MCF 10A (cell line): ENCODE results near the gene ZNF3. TPM values are rescaled to one million over a fixed set of nuclear protein-coding genes. Genes with fewer than 3 reads are reported as not detected.
A peak's percentile ranks its signal among the peaks of the same experiment; 100 is the strongest.

Source experiments
- BruUV-seq: library from RNA; stranded (reverse); fragments of 400-500 nt; replicated peaks from 2 replicates; lab custom pipeline; 2021; lab: Mats Ljungman, UMichigan
- CTCF ChIA-PET: fragments of 300-600 bp; sonication (Branson Sonifier 250); formaldehyde crosslinking; extraction: SDS; loops from one replicate; lab custom pipeline; 2021; ENCODE audit warnings: antibody characterized with exemption, inconsistent platforms; lab: Yijun Ruan, JAX
- POLR2A ChIA-PET: fragments of 300-600, 350-650 bp; sonication (Branson Sonifier 250); formaldehyde crosslinking; extraction: SDS; loops from one replicate; lab custom pipeline; 2020; ENCODE audit warnings: antibody characterized with exemption, inconsistent platforms; lab: Yijun Ruan, JAX
- DNase-seq: peaks from one replicate; pipeline ENCODE4 v3.0.0-alpha.2; 2018; ENCODE audit not compliant: unreplicated experiment
- H3K27ac Mint-ChIP-seq: one replicate; pipeline ENCODE4 v1.8.0; 2022; ENCODE audit warnings: mild to moderate bottlenecking, low read depth, mixed read lengths; ENCODE audit not compliant: unreplicated experiment
- H3K27me3 Mint-ChIP-seq: one replicate; pipeline ENCODE4 v1.8.0; 2022; ENCODE audit warnings: mixed read lengths; ENCODE audit not compliant: insufficient read depth, unreplicated experiment
- H3K36me3 Mint-ChIP-seq: one replicate; pipeline ENCODE4 v1.8.0; 2022; ENCODE audit warnings: mild to moderate bottlenecking, moderate library complexity, mixed read lengths; ENCODE audit not compliant: insufficient read depth, unreplicated experiment
- H3K4me1 Mint-ChIP-seq: one replicate; pipeline ENCODE4 v1.8.0; 2022; ENCODE audit warnings: mixed read lengths; ENCODE audit not compliant: insufficient read depth, unreplicated experiment
- H3K4me3 Mint-ChIP-seq: one replicate; pipeline ENCODE4 v1.8.0; 2022; ENCODE audit warnings: mild to moderate bottlenecking, moderate library complexity, mixed read lengths; ENCODE audit not compliant: unreplicated experiment
- H3K9me3 Mint-ChIP-seq: one replicate; pipeline ENCODE4 v1.8.0; 2022; ENCODE audit warnings: mixed read lengths; ENCODE audit not compliant: unreplicated experiment
- intact Hi-C: fragments of 100-400 bp; cut with micrococcal nuclease; formaldehyde crosslinking; loops from 2 replicates; pipeline ENCODE4 v1.14.1; 2022
- total RNA-seq: library from RNA; stranded (reverse); gene quantifications from 2 replicates; pipeline ENCODE4 v1.2.3, GENCODE V29; 2022
- TF ChIP-seq, protein P1 (sequence below): fragments of 200-600 bp; IDR thresholded peaks from one replicate; pipeline ENCODE4 v1.8.0; 2022; ENCODE audit warnings: antibody characterized with exemption, mild to moderate bottlenecking; ENCODE audit not compliant: unreplicated experiment

ZNF3 gene
- total RNA-seq, 1 experiment from 2014 or later, result 23.7 TPM

- Mint-ChIP-seq H3K4me1 (peaks cover 7% of the 10 kb centered on the region), H3K27me3 (no peaks in the 10 kb centered on the region), H3K36me3 (peaks cover 12% of the 10 kb centered on the region), H3K27ac (peak overlapping the region; percentile 99), H3K9me3 (no peaks in the 10 kb centered on the region), H3K4me3 (peak overlapping the region; percentile 98)
- intact Hi-C loops, result loop anchor here (1.0 kb wide), 1 partner anchor 19 kb away; the partner anchor contains the start of genes AP4M1 and MCM7
- ChIA-PET CTCF (interaction anchor here (0.6 to 0.7 kb wide), 2 partner anchors 13 to 23 kb away, joined by 3 read pairs; no protein-coding TSS in a partner anchor), POLR2A (interaction anchor here (1.0 to 2.5 kb wide), 5 partner anchors 19 to 38 kb away, joined by 3 to 18 read pairs (median 5); partner anchors contain the start of genes AP4M1, COPS6, LAMTOR4 and MCM7)
- BruUV-seq, result no TSS peak
- DNase-seq, result peak; percentile 46
- TF ChIP-seq, protein P1, sequence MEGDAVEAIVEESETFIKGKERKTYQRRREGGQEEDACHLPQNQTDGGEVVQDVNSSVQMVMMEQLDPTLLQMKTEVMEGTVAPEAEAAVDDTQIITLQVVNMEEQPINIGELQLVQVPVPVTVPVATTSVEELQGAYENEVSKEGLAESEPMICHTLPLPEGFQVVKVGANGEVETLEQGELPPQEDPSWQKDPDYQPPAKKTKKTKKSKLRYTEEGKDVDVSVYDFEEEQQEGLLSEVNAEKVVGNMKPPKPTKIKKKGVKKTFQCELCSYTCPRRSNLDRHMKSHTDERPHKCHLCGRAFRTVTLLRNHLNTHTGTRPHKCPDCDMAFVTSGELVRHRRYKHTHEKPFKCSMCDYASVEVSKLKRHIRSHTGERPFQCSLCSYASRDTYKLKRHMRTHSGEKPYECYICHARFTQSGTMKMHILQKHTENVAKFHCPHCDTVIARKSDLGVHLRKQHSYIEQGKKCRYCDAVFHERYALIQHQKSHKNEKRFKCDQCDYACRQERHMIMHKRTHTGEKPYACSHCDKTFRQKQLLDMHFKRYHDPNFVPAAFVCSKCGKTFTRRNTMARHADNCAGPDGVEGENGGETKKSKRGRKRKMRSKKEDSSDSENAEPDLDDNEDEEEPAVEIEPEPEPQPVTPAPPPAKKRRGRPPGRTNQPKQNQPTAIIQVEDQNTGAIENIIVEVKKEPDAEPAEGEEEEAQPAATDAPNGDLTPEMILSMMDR, result no peak
Measured at GRCh38 chr7:100119970-100120732, 38.6 kb upstream of the ZNF3 start.

GRCh38 chr7:100119072-100119969, 37.8 kb upstream of the ZNF3 start, which contains the start of the genes CNPY4 and TAF6:
Gene CNPY4 (plus strand): TSS chr7:100119634. CDS start chr7:100119745, 111 bp downstream.
Gene TAF6 (minus strand): TSS chr7:100119358. CDS start chr7:100114209, 5,149 bp downstream.
- H3K27ac Mint-ChIP-seq, result peak within 1 kb of the TSS; percentile 99
- peaks cover 21% of the 10 kb centered on the region for H3K36me3 Mint-ChIP-seq
- no TSS peak for BruUV-seq
- TF ChIP-seq, protein P1, result no peak
- CTCF ChIA-PET, result interaction anchor here (0.6 kb wide), 1 partner anchor 13 kb away, joined by 3 read pairs; no protein-coding TSS in a partner anchor
- peak within 1 kb of the TSS; percentile 98 for H3K4me3 Mint-ChIP-seq
- POLR2A ChIA-PET, result interaction anchor here (1.5 to 2.5 kb wide), 3 partner anchors 18 to 37 kb away, joined by 3 to 18 read pairs (median 6); partner anchors contain the start of genes AP4M1 and MCM7
- H3K4me1 Mint-ChIP-seq, result peaks cover 7% of the 10 kb centered on the region
- H3K27me3 Mint-ChIP-seq, result no peaks in the 10 kb centered on the region
- peak; percentile 96 for DNase-seq
- H3K9me3 Mint-ChIP-seq, result no peaks in the 10 kb centered on the region
- intact Hi-C loops, result loop anchor here (1.0 kb wide), 1 partner anchor 18 kb away; the partner anchor contains the start of genes AP4M1 and MCM7

DNA sequence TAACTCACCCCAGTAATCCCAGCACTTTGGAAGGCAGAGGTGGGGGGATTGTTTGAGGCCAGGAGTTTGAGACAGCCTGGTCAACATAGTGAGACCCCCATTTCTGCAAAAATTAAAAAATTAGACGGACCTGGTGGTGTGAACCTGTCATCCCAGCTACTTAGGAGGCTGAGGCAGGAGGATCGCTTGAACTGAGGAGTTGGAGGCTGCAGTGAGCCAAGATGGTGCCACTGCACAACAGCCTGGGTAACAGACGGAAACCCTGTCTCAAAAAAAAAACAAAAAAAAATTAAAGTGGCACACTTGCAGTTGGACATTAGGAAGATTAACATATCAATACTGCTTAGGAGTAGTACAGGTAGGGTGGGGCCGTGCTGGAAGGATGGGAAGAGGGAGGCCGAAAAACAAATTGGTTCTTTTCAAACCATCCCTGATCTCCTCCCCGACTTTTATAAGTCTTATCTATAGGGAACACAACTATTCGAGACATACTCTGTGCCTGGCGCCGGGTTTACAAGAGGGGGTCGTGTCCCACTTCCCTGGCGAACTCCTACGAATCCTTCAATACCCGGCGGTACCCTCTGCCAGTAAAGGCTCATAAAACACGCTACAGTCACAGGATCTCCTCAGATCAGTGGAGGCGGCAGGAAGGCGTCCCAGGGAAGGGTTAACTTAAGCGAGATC, 37.0 kb upstream of the ZNF3 start:
- no peak for DNase-seq
- ChIA-PET POLR2A (interaction anchor here (8.0 kb wide), 1 partner anchor 16 kb away, joined by 45 read pairs; the partner anchor contains the start of genes AP4M1 and MCM7), CTCF (interaction anchor here (0.7 kb wide), 1 partner anchor 652 kb away, joined by 3 read pairs; no protein-coding TSS in a partner anchor)
- Mint-ChIP-seq H3K9me3 (no peaks in the 10 kb centered on the region), H3K4me3 (peak overlapping the region; percentile 98), H3K27ac (peak overlapping the region; percentile 99), H3K36me3 (peaks cover 29% of the 10 kb centered on the region), H3K27me3 (no peaks in the 10 kb centered on the region), H3K4me1 (peaks cover 7% of the 10 kb centered on the region)
- BruUV-seq, result TSS peak; percentile 49
- TF ChIP-seq, protein P1, result no peak
- intact Hi-C loops, result loop anchor here (1.0 kb wide), 1 partner anchor 17 kb away; the partner anchor contains the start of genes AP4M1 and MCM7
